Measurements from ENCODE around the gene SKP2. TPM values are rescaled to one million over a fixed set of nuclear protein-coding genes. Genes with fewer than 3 reads are reported as not detected.

The SKP2 gene
- total and polyA plus RNA-seq, 4 donors, result 4.6 to 28.2 (median 15.4) TPM

- 78% methylated on average over 2 of the region's 2 CpGs for WGBS
- no peak for DNase-seq (ENCODE audit: low spot score)
- Histone ChIP-seq H3K27ac (ENCODE audit: low read depth in 1 of 2, low read length in 2 of 2) (no peak overlapping the region), H3K27me3 (ENCODE audit: control insufficient read depth in 4 of 4, insufficient read depth in 4 of 4, low read length in 3 of 4) (no peaks in the 10 kb centered on the region), H3K4me1 (ENCODE audit: control insufficient read depth in 4 of 4, insufficient read depth in 4 of 4, low read length in 3 of 4) (peaks cover 0 to 10% (median 0%) of the 10 kb centered on the region in 4 donors), H3K36me3 (ENCODE audit: control insufficient read depth in 4 of 4, insufficient read depth in 3 of 4, low read depth in 1 of 4, low read length in 3 of 4) (peaks cover 4 to 64% (median 45%) of the 10 kb centered on the region in 4 donors), H3K9ac (ENCODE audit: low read depth in 1 of 2, low read length in 2 of 2) (no peak overlapping the region), H3K9me3 (ENCODE audit: control insufficient read depth in 4 of 4, low read length in 3 of 4) (no peaks in the 10 kb centered on the region), H3K4me3 (ENCODE audit: low read depth in 1 of 3, low read length in 3 of 3) (no peak overlapping the region)
- TF ChIP-seq FOXA1 (IDR thresholded peaks at IDR 0.05), result no peak
- TF ChIP-seq NR2F2 (IDR thresholded peaks at IDR 0.05), result no peak
- no peak for TF ChIP-seq HNF4A (conservative IDR thresholded peaks at IDR 0.05)
- TF ChIP-seq JUND (IDR thresholded peaks at IDR 0.05), result no peak
- TF ChIP-seq ATF3 (IDR thresholded peaks at IDR 0.05), result no peak
- no peak for TF ChIP-seq MAX (IDR thresholded peaks at IDR 0.05)
- no peak for TF ChIP-seq EGR1 (IDR thresholded peaks at IDR 0.05; ENCODE audit: low read depth in 2 of 2)
- TF ChIP-seq RXRA (IDR thresholded peaks at IDR 0.05), result no peak
- no peak for TF ChIP-seq YY1 (IDR thresholded peaks at IDR 0.05)
- no peak for TF ChIP-seq CTCF (IDR thresholded peaks at IDR 0.05; ENCODE audit: low read depth, low read length, missing input control)
Observed at GRCh38 chr5:36215910-36216309, 64.0 kb downstream of the SKP2 start.

DNA sequence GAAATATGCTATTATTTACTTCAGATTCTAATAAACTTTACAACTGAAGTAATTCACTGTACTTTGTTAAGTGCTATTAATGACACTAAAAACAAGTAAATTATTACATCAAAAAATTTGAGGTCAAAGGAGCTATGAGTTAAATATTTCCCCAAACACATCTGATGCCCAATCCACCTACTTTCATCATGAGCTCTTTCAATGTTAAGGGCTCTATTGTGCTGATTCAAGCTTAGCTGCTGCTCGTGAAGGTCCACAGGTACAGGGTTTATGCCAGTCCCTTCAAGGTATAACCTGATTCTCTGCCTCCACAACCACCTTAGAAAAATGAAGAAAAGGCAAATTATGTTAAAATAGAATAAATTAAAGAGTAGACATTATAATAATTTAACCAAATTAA, 65.7 kb downstream of the SKP2 start:
- 46% methylated on average over 1 of the region's 1 CpG for WGBS

More for the DNA sequence above, 65.7 kb downstream of the SKP2 start:
- no peak overlapping the region for H3K9ac ChIP-seq (ENCODE audit: low read depth in 1 of 2, low read length in 2 of 2)
- peaks cover 4 to 71% (median 51%) of the 10 kb centered on the region in 4 donors for H3K36me3 ChIP-seq (ENCODE audit: control insufficient read depth in 4 of 4, insufficient read depth in 3 of 4, low read depth in 1 of 4, low read length in 3 of 4)
- TF ChIP-seq NR2F2 (IDR thresholded peaks at IDR 0.05), result no peak
- no peak for TF ChIP-seq CTCF (IDR thresholded peaks at IDR 0.05; ENCODE audit: low read depth, low read length, missing input control)
- no peak for TF ChIP-seq ZBTB33 (IDR thresholded peaks at IDR 0.05)
- TF ChIP-seq FOXA1 (IDR thresholded peaks at IDR 0.05), result no peak
- TF ChIP-seq ATF3 (IDR thresholded peaks at IDR 0.05), result no peak
- no peak for TF ChIP-seq HNF4G (IDR thresholded peaks at IDR 0.05)
- TF ChIP-seq TAF1 (conservative IDR thresholded peaks at IDR 0.05), result no peak
- no peak for TF ChIP-seq MAX (IDR thresholded peaks at IDR 0.05)
- no peak for TF ChIP-seq YY1 (IDR thresholded peaks at IDR 0.05)
- no peak for TF ChIP-seq JUND (IDR thresholded peaks at IDR 0.05)
- TF ChIP-seq RXRA (IDR thresholded peaks at IDR 0.05), result no peak
- TF ChIP-seq SP1 (IDR thresholded peaks at IDR 0.05), result no peak
- no peak for TF ChIP-seq EGR1 (IDR thresholded peaks at IDR 0.05; ENCODE audit: low read depth in 2 of 2)
- TF ChIP-seq, protein P1, sequence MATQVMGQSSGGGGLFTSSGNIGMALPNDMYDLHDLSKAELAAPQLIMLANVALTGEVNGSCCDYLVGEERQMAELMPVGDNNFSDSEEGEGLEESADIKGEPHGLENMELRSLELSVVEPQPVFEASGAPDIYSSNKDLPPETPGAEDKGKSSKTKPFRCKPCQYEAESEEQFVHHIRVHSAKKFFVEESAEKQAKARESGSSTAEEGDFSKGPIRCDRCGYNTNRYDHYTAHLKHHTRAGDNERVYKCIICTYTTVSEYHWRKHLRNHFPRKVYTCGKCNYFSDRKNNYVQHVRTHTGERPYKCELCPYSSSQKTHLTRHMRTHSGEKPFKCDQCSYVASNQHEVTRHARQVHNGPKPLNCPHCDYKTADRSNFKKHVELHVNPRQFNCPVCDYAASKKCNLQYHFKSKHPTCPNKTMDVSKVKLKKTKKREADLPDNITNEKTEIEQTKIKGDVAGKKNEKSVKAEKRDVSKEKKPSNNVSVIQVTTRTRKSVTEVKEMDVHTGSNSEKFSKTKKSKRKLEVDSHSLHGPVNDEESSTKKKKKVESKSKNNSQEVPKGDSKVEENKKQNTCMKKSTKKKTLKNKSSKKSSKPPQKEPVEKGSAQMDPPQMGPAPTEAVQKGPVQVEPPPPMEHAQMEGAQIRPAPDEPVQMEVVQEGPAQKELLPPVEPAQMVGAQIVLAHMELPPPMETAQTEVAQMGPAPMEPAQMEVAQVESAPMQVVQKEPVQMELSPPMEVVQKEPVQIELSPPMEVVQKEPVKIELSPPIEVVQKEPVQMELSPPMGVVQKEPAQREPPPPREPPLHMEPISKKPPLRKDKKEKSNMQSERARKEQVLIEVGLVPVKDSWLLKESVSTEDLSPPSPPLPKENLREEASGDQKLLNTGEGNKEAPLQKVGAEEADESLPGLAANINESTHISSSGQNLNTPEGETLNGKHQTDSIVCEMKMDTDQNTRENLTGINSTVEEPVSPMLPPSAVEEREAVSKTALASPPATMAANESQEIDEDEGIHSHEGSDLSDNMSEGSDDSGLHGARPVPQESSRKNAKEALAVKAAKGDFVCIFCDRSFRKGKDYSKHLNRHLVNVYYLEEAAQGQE (IDR thresholded peaks at IDR 0.05), result no peak
- TF ChIP-seq RAD21 (IDR thresholded peaks at IDR 0.05), result no peak
- no peaks in the 10 kb centered on the region for H3K9me3 ChIP-seq (ENCODE audit: control insufficient read depth in 4 of 4, low read length in 3 of 4)
- no peak for DNase-seq (ENCODE audit: low spot score)
- peaks cover 0 to 10% (median 0%) of the 10 kb centered on the region in 4 donors for H3K4me1 ChIP-seq (ENCODE audit: control insufficient read depth in 4 of 4, insufficient read depth in 4 of 4, low read length in 3 of 4)
- no peaks in the 10 kb centered on the region for H3K27me3 ChIP-seq (ENCODE audit: control insufficient read depth in 4 of 4, insufficient read depth in 4 of 4, low read length in 3 of 4)
- no peak overlapping the region for H3K27ac ChIP-seq (ENCODE audit: low read depth in 1 of 2, low read length in 2 of 2)
- no peak overlapping the region for H3K4me3 ChIP-seq (ENCODE audit: low read depth in 1 of 3, low read length in 3 of 3)
